Thoracic aorta (tissue), 2 donors: ENCODE results near the gene SOX10. TPM values are rescaled to one million over a fixed set of nuclear protein-coding genes. Genes with fewer than 3 reads are reported as not detected.

Source experiments
- ATAC-seq: fragments of 150-250 bp; one replicate; pipeline ENCODE4 v1.8.0; 2017; ENCODE audit warnings: low read depth; ENCODE audit not compliant: insufficient number of reproducible peaks, low FRiP score
- DNase-seq: peaks from one replicate; pipeline ENCODE4 v3.0.0-alpha.2; 2020; ENCODE audit warnings: low spot score
- H3K27ac ChIP-seq, 2 donors: fragments of 200-600 bp; sonication (generic); 1 replicate in 1 of 2; 2 replicates in 1 of 2; pipeline ENCODE4 v1.5.1; 2016; ENCODE audit warnings: mild to moderate bottlenecking in 2 of 2, moderate library complexity in 2 of 2
- H3K27me3 ChIP-seq: fragments of 200-600 bp; sonication (generic); replicated peaks from 2 replicates; pipeline ENCODE4 v1.6.0; 2016; ENCODE audit warnings: mild to moderate bottlenecking; ENCODE audit not compliant: insufficient read depth
- H3K36me3 ChIP-seq: fragments of 200-600 bp; sonication (generic); one replicate; pipeline ENCODE4 v1.5.1; 2016
- H3K4me1 ChIP-seq, 2 donors: fragments of 200-600 bp; sonication (generic); 1 replicate in 1 of 2; 2 replicates in 1 of 2; pipeline versions ENCODE4 v1.5.1 to v1.6.0; 2016; ENCODE audit warnings: low read depth in 2 of 2, mild to moderate bottlenecking in 1 of 2; ENCODE audit not compliant: control insufficient read depth in 1 of 2
- H3K4me3 ChIP-seq: fragments of 200-600 bp; sonication (generic); 2 replicates; pipeline ENCODE4 v1.5.1; 2016; ENCODE audit warnings: mild to moderate bottlenecking
- H3K9me3 ChIP-seq: fragments of 200-600 bp; sonication (generic); 2 replicates; pipeline ENCODE4 v1.5.1; 2016
- CTCF ChIP-seq: fragments of 200-600 bp; sonication (generic); IDR thresholded peaks from one replicate; pipeline ENCODE4 v1.5.1; 2019; ENCODE audit warnings: antibody characterized with exemption
- total RNA-seq, 2 donors: library from RNA; depleted of rRNA; stranded (reverse); fragments of >200 nt; gene quantifications; one replicate each; pipeline versions ENCODE4 v1.1.0 to v1.2.3, GENCODE V29; 2016

Gene SOX10
- total RNA-seq, 2 donors from 2014 or later = 0.49 to 0.95 TPM

DNA sequence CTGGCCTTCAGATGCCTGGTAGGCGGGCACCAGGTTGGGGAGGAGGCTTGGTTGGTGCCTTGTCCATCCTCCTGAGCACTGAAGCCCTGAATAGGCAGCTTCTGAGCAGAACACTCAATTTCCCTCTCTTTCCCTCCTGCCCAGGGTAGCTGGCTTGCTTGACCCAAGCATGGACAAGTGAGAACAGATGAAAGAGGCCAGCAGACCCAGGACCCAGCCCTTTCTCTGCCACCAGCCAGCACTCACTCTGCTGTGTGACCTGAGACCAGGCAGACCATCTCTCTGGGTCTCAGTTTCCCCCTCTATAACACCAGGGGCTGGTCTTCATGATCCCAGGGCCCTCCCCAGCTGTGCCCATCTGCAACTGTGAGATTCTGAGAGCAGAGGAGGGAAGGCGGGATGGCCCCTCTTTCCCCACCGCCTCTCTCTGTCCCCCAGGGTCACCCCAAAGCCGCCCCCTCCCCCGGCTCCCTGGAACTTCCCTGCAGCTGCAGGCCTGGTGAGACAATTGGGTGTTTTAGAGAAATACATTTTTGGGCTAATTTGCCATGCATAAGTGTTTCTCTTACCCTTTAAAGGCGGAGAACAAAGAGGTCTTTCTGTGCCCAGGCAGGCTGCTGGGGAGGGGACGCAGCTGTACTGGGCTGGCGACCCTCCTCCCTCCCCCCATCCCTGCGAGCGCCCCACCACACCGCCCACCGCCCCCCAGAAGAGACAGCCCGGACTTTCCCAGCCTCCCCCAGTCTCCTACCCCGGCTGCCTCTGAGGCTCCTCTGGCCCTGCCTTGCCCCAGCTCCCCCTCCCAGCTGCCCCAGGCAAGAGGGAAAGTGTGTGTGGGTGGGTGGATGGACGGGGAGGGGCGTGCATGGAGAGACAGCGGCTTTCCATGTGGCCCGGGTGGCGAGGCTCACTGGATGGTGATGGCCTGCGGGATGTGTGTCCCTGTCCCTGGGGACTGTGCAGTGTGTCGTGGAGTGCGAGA lies 42.1 kb upstream of the SOX10 start:
- ATAC-seq = no peak
- no peaks in the 10 kb centered on the region for H3K36me3 ChIP-seq
- H3K27ac ChIP-seq = no peak overlapping the region
- H3K4me1 ChIP-seq = no peaks in the 10 kb centered on the region
- no peak overlapping the region for H3K4me3 ChIP-seq
- H3K27me3 ChIP-seq = no peaks in the 10 kb centered on the region
- no peak for DNase-seq
- TF ChIP-seq CTCF = no peak
- no peaks in the 10 kb centered on the region for H3K9me3 ChIP-seq

- H3K4me3 ChIP-seq = no peak overlapping the region
- no peaks in the 10 kb centered on the region for H3K27me3 ChIP-seq
- ATAC-seq = no peak
- DNase-seq = no peak
- H3K36me3 ChIP-seq = no peaks in the 10 kb centered on the region
- H3K9me3 ChIP-seq = no peaks in the 10 kb centered on the region
- TF ChIP-seq CTCF = no peak
- no peaks in the 10 kb centered on the region for H3K4me1 ChIP-seq
- H3K27ac ChIP-seq = no peak overlapping the region
These were observed 41.2 kb upstream of the SOX10 start for GRCh38 chr22:38025514-38025913.

- no peak for ATAC-seq
- Histone ChIP-seq H3K27ac (no peak overlapping the region), H3K9me3 (no peaks in the 10 kb centered on the region), H3K36me3 (no peaks in the 10 kb centered on the region), H3K4me3 (no peak overlapping the region), H3K4me1 (no peaks in the 10 kb centered on the region), H3K27me3 (no peaks in the 10 kb centered on the region)
- no peak for DNase-seq
- no peak for TF ChIP-seq CTCF
These were observed 38.7 kb upstream of the SOX10 start for GRCh38 chr22:38023045-38023444.

DNA sequence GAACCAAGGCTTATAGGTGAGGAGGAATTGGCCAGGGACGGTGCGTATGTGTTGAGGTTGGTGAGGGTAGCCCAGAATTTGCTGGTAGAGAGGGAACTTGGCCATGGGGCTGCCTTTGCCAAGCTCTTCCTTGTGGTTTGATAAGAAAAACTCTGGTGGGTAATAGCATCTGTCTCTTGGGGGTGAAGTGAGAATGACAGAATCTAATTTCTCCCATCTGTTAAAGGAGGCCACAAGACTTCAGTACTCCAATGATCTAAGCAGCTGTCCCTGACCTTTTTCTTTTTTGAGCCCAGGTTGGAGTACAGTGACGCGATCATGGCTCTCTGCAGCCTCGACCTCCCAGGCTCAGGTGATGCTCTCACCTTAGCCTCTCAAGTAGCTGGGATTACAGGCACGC lies 36.9 kb upstream of the SOX10 start:
- peaks cover 10 to 17% of the 10 kb centered on the region in 2 donors for H3K4me1 ChIP-seq
- no peak overlapping the region for H3K27ac ChIP-seq
- H3K9me3 ChIP-seq = no peaks in the 10 kb centered on the region
- no peaks in the 10 kb centered on the region for H3K36me3 ChIP-seq
- DNase-seq (no peak), ATAC-seq (no peak)
- H3K27me3 ChIP-seq = no peaks in the 10 kb centered on the region
- H3K4me3 ChIP-seq = no peak overlapping the region
- no peak for TF ChIP-seq CTCF

DNA sequence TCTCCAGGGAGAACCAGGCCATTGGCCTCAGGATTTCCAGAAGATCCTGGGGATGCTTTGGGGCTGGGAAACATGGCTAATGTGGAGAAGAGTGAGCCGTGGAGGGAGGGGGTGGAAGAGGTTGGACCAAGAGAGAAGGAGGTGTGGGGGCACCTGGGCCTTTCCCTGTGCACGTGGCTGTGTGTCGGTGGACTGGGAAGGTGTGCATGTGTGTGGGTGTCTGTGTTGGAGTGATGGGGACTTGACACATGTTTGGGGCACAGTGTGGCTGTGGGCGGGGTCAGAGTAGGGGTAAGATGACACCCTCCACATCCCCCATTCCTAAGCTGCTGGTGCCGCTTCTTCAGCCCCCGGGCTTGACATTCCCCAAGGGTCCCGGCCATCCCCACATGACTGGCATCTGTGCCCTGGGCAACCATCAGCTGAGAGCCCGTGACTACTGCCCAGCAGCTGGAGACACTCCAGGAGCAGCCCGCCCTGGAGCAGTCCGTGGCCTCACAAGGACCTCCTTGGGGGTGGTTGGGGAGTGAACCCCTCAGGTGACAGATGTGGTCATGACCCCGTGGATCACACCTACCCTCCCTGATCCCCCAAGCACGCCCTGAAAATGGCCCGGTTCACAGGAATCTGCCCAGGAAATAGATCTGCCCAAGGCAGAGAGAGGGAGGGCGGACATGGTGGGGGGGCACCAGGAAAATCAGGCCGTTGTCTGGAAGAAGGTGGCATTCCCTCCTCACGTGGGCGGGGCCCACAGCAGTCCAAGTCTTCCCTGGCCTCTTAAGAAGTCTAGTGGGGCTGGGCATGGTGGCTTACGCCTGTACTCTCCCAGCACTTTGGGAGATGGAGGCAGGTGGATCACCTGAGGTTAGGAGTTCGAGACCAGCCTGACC lies 34.8 kb upstream of the SOX10 start:
- Histone ChIP-seq H3K27me3 (no peaks in the 10 kb centered on the region), H3K4me1 (peaks cover 10 to 17% of the 10 kb centered on the region in 2 donors), H3K27ac (no peak overlapping the region), H3K9me3 (no peaks in the 10 kb centered on the region), H3K36me3 (no peaks in the 10 kb centered on the region), H3K4me3 (no peak overlapping the region)
- DNase-seq (no peak), ATAC-seq (no peak)
- no peak for TF ChIP-seq CTCF
